Activated CD4-positive, alpha-beta memory T cell treated with anti-CD3 and anti-CD28 coated beads for 36 hours (primary cell): ENCODE results near the gene ACTR1A. TPM values are rescaled to one million over a fixed set of nuclear protein-coding genes. Genes with fewer than 3 reads are reported as not detected.
A peak's percentile ranks its signal among the peaks of the same experiment; 100 is the strongest.
"Not testable (repeated sequence)": the region's sequence is repeated elsewhere in the genome, so short reads cannot be mapped to it uniquely, and the experiment has no call there.

Source experiments
- CTCF ChIA-PET: fragments of 350-600 bp; sonication (Branson Sonifier 250); formaldehyde crosslinking; loops from one replicate; lab custom pipeline; 2021; ENCODE audit warnings: antibody characterized with exemption, inconsistent platforms; lab: Charles Lee
- POLR2A ChIA-PET: fragments of 350-600 bp; sonication (Branson Sonifier 250); formaldehyde crosslinking; loops from one replicate; lab custom pipeline; 2021; ENCODE audit warnings: antibody characterized with exemption; lab: Charles Lee
- DNase-seq: peaks from one replicate; pipeline ENCODE4 v3.0.0-alpha.2; 2020
- H3K27ac Mint-ChIP-seq: one replicate; pipeline ENCODE4 v1.8.0; 2021; ENCODE audit warnings: mixed read lengths
- H3K27me3 Mint-ChIP-seq: one replicate; pipeline ENCODE4 v1.8.0; 2021; ENCODE audit warnings: mixed read lengths
- H3K36me3 Mint-ChIP-seq: one replicate; pipeline ENCODE4 v1.8.0; 2021; ENCODE audit warnings: mixed read lengths
- H3K4me1 Mint-ChIP-seq: one replicate; pipeline ENCODE4 v1.8.0; 2021; ENCODE audit warnings: low read depth, mixed read lengths
- H3K4me3 Mint-ChIP-seq: one replicate; pipeline ENCODE4 v1.8.0; 2021; ENCODE audit warnings: mild to moderate bottlenecking, mixed read lengths
- H3K9me3 Mint-ChIP-seq: one replicate; pipeline ENCODE4 v1.8.0; 2021; ENCODE audit warnings: mixed read lengths
- intact Hi-C: fragments of 100-400 bp; cut with micrococcal nuclease; formaldehyde crosslinking; loops from one replicate; pipeline ENCODE4 v1.15.1; 2023
- total RNA-seq, 2 experiments: library from RNA; stranded (reverse); gene quantifications; one replicate each; pipeline ENCODE4 v1.2.3, GENCODE V29; 2021

Gene ACTR1A
- total RNA-seq, 2 experiments from 2014 or later, result 56.9 to 62.2 TPM

GRCh38 chr10:102462512-102463054 lies 39.9 kb downstream of the ACTR1A start:
- Mint-ChIP-seq H3K27me3 (no peaks in the 10 kb centered on the region), H3K4me1 (peaks cover 23% of the 10 kb centered on the region), H3K4me3 (no peak overlapping the region), H3K9me3 (no peaks in the 10 kb centered on the region), H3K36me3 (peaks cover 2% of the 10 kb centered on the region), H3K27ac (no peak overlapping the region)
- ChIA-PET POLR2A (interaction anchor here (0.9 to 2.8 kb wide), 5 partner anchors 12 to 111 kb away, joined by 3 to 33 read pairs (median 5); partner anchors contain the start of genes C10orf95 and NFKB2), CTCF (interaction anchor here (0.9 to 4.4 kb wide), 8 partner anchors 11 to 621 kb away, joined by 3 to 26 read pairs (median 10); partner anchors contain the start of genes C10orf95 and FBXL15)
- intact Hi-C loops, result no loop called here
- no peak for DNase-seq

GRCh38 chr10:102461187-102462054 lies 41.1 kb downstream of the ACTR1A start:
- ChIA-PET POLR2A (interaction anchor here (1.0 to 2.8 kb wide), 7 partner anchors 9 to 110 kb away, joined by 3 to 33 read pairs (median 5); partner anchors contain the start of genes C10orf95, CUEDC2, FBXL15 and NFKB2), CTCF (interaction anchor here (0.8 to 4.4 kb wide), 14 partner anchors 10 to 620 kb away, joined by 3 to 26 read pairs (median 6); partner anchors contain the start of genes C10orf95 and FBXL15)
- DNase-seq, result peak; percentile 95
- Mint-ChIP-seq H3K27ac (peak overlapping the region; percentile 47), H3K27me3 (no peaks in the 10 kb centered on the region), H3K4me3 (peak overlapping the region; percentile 82), H3K36me3 (peaks cover 2% of the 10 kb centered on the region), H3K9me3 (no peaks in the 10 kb centered on the region), H3K4me1 (peaks cover 23% of the 10 kb centered on the region)
- intact Hi-C loops, result loop anchor here (1.0 kb wide), 1 partner anchor 42 kb away; the partner anchor contains the start of gene SUFU

DNA sequence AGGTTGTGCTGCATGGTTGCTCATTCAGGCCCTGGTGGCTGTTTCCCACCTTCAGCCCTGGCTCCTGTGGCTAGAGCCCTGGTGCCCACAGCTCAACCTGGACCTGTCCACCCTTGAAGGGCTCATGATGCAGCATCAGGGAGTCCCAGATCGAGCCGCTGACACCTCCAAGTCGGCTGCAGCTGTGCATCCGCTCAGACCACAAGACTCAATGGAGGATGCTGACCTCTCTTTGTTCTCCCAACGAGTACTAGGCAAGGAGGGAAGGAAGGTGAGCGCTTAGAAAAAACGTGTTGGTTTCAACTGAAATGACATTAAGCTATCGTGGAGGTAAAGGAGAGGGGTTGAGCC lies 41.7 kb downstream of the ACTR1A start:
- intact Hi-C loops, result loop anchor here (1.0 kb wide), 1 partner anchor 42 kb away; the partner anchor contains the start of gene SUFU
- Mint-ChIP-seq H3K27ac (peak overlapping the region; percentile 47), H3K4me3 (peak overlapping the region; percentile 82), H3K36me3 (peaks cover 2% of the 10 kb centered on the region), H3K9me3 (no peaks in the 10 kb centered on the region), H3K4me1 (peaks cover 23% of the 10 kb centered on the region), H3K27me3 (no peaks in the 10 kb centered on the region)
- ChIA-PET POLR2A (interaction anchor here (1.1 to 2.8 kb wide), 5 partner anchors 8 to 66 kb away, joined by 3 to 33 read pairs (median 5); partner anchors contain the start of genes C10orf95, FBXL15 and NFKB2), CTCF (interaction anchor here (1.1 to 4.4 kb wide), 7 partner anchors 9 to 123 kb away, joined by 3 to 26 read pairs (median 9); partner anchors contain the start of genes C10orf95 and FBXL15)
- DNase-seq, result peak; percentile 24

- intact Hi-C loops, result loop anchor here (10.0 kb wide), 1 partner anchor 736 kb away; the partner anchor contains the start of gene NT5C2
- peaks cover 6% of the 10 kb centered on the region for H3K36me3 Mint-ChIP-seq
- H3K4me3 Mint-ChIP-seq, result no peak overlapping the region
- no peaks in the 10 kb centered on the region for H3K9me3 Mint-ChIP-seq
- CTCF ChIA-PET, result no interaction called here
- no peak overlapping the region for H3K27ac Mint-ChIP-seq
- POLR2A ChIA-PET, result interaction anchor here (0.5 to 0.8 kb wide), 3 partner anchors 15 to 113 kb away, joined by 3 read pairs; no protein-coding TSS in a partner anchor
- H3K4me1 Mint-ChIP-seq, result peaks cover 24% of the 10 kb centered on the region
- no peaks in the 10 kb centered on the region for H3K27me3 Mint-ChIP-seq
- no peak for DNase-seq
These were observed 43.9 kb downstream of the ACTR1A start for GRCh38 chr10:102458656-102459055.

GRCh38 chr10:102457591-102458150 lies 44.8 kb downstream of the ACTR1A start:
- CTCF ChIA-PET, result no interaction called here
- intact Hi-C loops, result loop anchor here (10.0 kb wide), 1 partner anchor 737 kb away; the partner anchor contains the start of gene NT5C2
- H3K36me3 Mint-ChIP-seq, result peaks cover 11% of the 10 kb centered on the region
- POLR2A ChIA-PET, result no interaction called here
- H3K27ac Mint-ChIP-seq, result no peak overlapping the region
- peaks cover 30% of the 10 kb centered on the region for H3K4me1 Mint-ChIP-seq
- no peaks in the 10 kb centered on the region for H3K27me3 Mint-ChIP-seq
- no peak for DNase-seq
- H3K9me3 Mint-ChIP-seq, result no peaks in the 10 kb centered on the region
- no peak overlapping the region for H3K4me3 Mint-ChIP-seq

- Mint-ChIP-seq H3K9me3 (no peaks in the 10 kb centered on the region), H3K36me3 (peaks cover 15% of the 10 kb centered on the region), H3K4me3 (no peak overlapping the region), H3K27ac (peak overlapping the region; percentile 8), H3K4me1 (peaks cover 31% of the 10 kb centered on the region), H3K27me3 (no peaks in the 10 kb centered on the region)
- POLR2A ChIA-PET, result interaction anchor here (0.6 kb wide), 1 partner anchor 58 kb away, joined by 4 read pairs; no protein-coding TSS in a partner anchor
- CTCF ChIA-PET, result interaction anchor here (1.8 kb wide), 1 partner anchor 23 kb away, joined by 4 read pairs; no protein-coding TSS in a partner anchor
- no peak for DNase-seq
- intact Hi-C loops, result loop anchor here (10.0 kb wide), 1 partner anchor 739 kb away; the partner anchor contains the start of gene NT5C2
These were observed 46.5 kb downstream of the ACTR1A start for GRCh38 chr10:102455893-102456471.

DNA sequence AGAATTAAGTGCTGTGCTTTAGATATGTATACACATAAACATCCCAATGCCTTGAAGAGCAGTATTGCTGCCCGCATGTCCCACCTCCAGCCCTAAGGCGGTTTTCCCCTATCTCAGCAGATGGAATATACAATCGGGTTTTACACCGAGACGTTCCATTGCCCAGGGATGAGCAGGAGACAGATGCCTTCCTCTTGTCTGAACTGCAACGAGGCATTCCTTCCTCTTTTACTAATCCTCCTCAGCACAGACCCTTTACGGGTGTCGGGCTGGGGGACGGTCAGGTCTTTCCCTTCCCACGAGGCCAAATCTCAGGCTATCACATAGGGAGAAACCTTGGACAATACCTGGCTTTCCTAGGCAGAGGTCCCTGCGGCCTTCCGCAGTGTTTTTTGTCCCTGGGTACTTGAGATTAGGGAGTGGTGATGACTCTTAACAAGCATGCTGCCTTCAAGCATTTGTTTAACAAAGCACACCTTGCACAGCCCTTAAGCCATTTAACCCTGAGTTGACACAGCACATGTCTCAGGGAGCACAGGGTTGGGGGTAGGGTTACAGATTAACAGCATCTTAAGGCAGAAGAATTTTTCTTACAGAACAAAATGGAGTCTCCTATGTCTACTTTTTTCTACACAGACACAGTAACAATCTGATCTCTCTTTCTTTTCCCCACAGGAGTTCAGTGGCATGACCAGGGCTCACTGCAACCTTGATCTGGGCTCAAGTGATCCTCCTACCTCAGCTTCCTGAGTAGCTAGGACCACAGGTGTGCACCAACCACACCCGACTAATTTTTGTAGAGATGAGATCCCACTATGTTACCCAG lies 47.6 kb downstream of the ACTR1A start:
- peak overlapping the region; percentile 58 for H3K27ac Mint-ChIP-seq
- H3K27me3 Mint-ChIP-seq, H3K4me3 Mint-ChIP-seq, POLR2A ChIA-PET, H3K9me3 Mint-ChIP-seq, DNase-seq, CTCF ChIA-PET: not testable (repeated sequence)
- H3K4me1 Mint-ChIP-seq, result peaks cover 26% of the 10 kb centered on the region
- H3K36me3 Mint-ChIP-seq, result peaks cover 15% of the 10 kb centered on the region
- intact Hi-C loops, result loop anchor here (10.0 kb wide), 1 partner anchor 740 kb away; the partner anchor contains the start of gene NT5C2

DNA sequence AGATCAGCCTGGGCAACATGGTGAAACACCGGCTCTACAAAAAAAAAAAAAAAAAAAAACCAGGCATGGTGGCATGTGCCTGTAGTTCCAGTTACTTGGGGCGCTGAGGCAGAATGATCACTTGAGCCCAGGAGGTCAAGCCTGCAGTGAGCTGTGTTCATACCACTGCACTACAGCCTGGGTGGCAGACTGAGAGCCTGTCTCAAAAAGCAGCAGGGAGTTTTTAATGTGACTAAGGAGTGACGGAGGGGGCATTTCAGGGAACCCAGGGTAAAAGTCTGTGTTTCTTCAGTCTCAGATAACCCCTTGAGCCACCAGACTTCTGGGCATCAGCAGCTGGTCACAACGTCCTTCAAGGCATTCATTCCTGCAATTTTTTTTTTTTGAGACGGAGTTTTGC lies 49.0 kb downstream of the ACTR1A start:
- ChIA-PET POLR2A (interaction anchor here (0.7 to 4.9 kb wide), 4 partner anchors 8 to 301 kb away, joined by 3 to 36 read pairs (median 4); partner anchors contain the start of genes NFKB2 and NOLC1), CTCF (interaction anchor here (1.1 to 4.7 kb wide), 5 partner anchors 8 to 130 kb away, joined by 4 to 22 read pairs (median 10); no protein-coding TSS in a partner anchor)
- intact Hi-C loops, result loop anchor here (1.0 to 10.0 kb wide), 4 partner anchors 21 to 741 kb away; partner anchors contain the start of genes CUEDC2, NOLC1 and NT5C2
- Mint-ChIP-seq H3K9me3 (no peaks in the 10 kb centered on the region), H3K27ac (peak overlapping the region; percentile 89), H3K27me3 (no peaks in the 10 kb centered on the region), H3K4me3 (no peak overlapping the region), H3K4me1 (peaks cover 35% of the 10 kb centered on the region), H3K36me3 (peaks cover 15% of the 10 kb centered on the region)
- no peak for DNase-seq

DNA sequence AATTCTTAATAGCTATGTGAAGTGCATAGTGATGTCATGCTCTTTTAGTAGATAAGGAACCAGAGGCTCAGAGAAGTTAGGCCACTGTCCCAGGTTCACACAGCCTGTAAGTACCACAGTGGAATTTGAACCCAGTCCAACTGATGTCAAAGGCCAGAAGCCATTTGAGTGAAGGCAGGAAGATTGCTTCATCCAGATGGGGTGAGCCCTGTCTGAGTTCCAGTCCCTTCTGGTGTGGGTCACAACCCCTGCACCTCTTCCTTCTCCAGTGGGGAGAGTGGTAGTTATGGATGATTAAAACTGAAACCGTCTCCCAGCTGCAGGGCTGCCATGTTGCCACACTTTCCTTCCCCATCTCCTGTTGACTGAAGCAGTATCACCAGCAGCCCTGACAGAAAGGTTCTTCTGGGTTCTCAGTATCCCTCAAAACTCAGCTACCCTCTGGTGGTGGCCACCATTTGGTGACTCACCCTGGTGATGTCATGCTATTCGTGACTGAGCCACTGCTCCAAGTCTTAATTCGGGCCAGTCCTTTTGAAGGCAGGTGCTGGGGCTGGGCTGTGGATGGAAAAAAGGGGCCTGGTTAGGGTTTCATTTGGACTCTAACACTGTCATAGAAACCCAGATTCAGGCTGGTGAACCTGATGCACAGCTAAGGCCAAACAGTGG lies 49.7 kb downstream of the ACTR1A start:
- peak; percentile 88 for DNase-seq
- ChIA-PET CTCF (interaction anchor here (1.0 to 4.7 kb wide), 10 partner anchors 9 to 283 kb away, joined by 3 to 22 read pairs (median 7); partner anchors contain the start of genes CUEDC2 and GBF1), POLR2A (interaction anchor here (0.6 to 4.9 kb wide), 6 partner anchors 9 to 301 kb away, joined by 3 to 36 read pairs (median 4); partner anchors contain the start of genes NFKB2 and NOLC1)
- Mint-ChIP-seq H3K27ac (peak overlapping the region; percentile 89), H3K36me3 (peaks cover 15% of the 10 kb centered on the region), H3K4me1 (peaks cover 35% of the 10 kb centered on the region), H3K27me3 (no peaks in the 10 kb centered on the region), H3K9me3 (no peaks in the 10 kb centered on the region), H3K4me3 (peak overlapping the region; percentile 43)
- intact Hi-C loops, result loop anchor here (1.0 to 10.0 kb wide), 4 partner anchors 21 to 742 kb away; partner anchors contain the start of genes CUEDC2, NOLC1 and NT5C2
